GM19351 (cell line): ENCODE measurements around the gene TRIAP1.
A peak's percentile ranks its signal among the peaks of the same experiment; 100 is the strongest.
"Not testable (repeated sequence)": the region's sequence is repeated elsewhere in the genome, so short reads cannot be mapped to it uniquely, and the experiment has no call there.

ENCODE experiments used
- ATAC-seq: cut with Tn5 transposase; IDR thresholded peaks from one replicate; pipeline ENCODE4 v1.9.1; 2021; ENCODE audit warnings: mild to moderate bottlenecking, moderate library complexity; ENCODE audit not compliant: unreplicated experiment

TRIAP1 gene

GRCh38 chr12:120468821-120469449, 22.8 kb upstream of the TRIAP1 start:
- peak; percentile 29 for ATAC-seq

- no peak for ATAC-seq
Measured at GRCh38 chr12:120468325-120468820, 22.2 kb upstream of the TRIAP1 start.

- no peak for ATAC-seq
Measured at GRCh38 chr12:120467439-120467838, 21.3 kb upstream of the TRIAP1 start.

- ATAC-seq, result no peak
Measured at GRCh38 chr12:120466560-120467315, 20.6 kb upstream of the TRIAP1 start.

GRCh38 chr12:120465756-120466155, 19.6 kb upstream of the TRIAP1 start:
- ATAC-seq, result no peak

- no peak for ATAC-seq
Measured at GRCh38 chr12:120463712-120464111, 17.5 kb upstream of the TRIAP1 start.

- no peak for ATAC-seq
Measured at GRCh38 chr12:120462099-120462640, 16.0 kb upstream of the TRIAP1 start.

- ATAC-seq, result no peak
Measured at GRCh38 chr12:120460157-120460556, 14.0 kb upstream of the TRIAP1 start.

GRCh38 chr12:120457133-120457532, 10.9 kb upstream of the TRIAP1 start:
- no peak for ATAC-seq

- no peak for ATAC-seq
Measured at GRCh38 chr12:120455302-120455701, 9.1 kb upstream of the TRIAP1 start.

- peak; percentile 68 for ATAC-seq
Measured at GRCh38 chr12:120453977-120454376, 7.8 kb upstream of the TRIAP1 start.

GRCh38 chr12:120453060-120453750, 7.0 kb upstream of the TRIAP1 start:
- no peak for ATAC-seq

- ATAC-seq, result not testable (repeated sequence)
Measured at GRCh38 chr12:120452524-120452923, 6.3 kb upstream of the TRIAP1 start.

GRCh38 chr12:120447992-120448391, 1.8 kb upstream of the TRIAP1 start:
- ATAC-seq, result no peak

GRCh38 chr12:120446844-120447178, 627 bp upstream of the TRIAP1 start:
- ATAC-seq, result not testable (repeated sequence)

- ATAC-seq, result no peak
Measured at GRCh38 chr12:120444676-120445075, 1.5 kb downstream of the TRIAP1 start.

- ATAC-seq, result no peak
Measured at GRCh38 chr12:120439646-120440247, 6.4 kb downstream of the TRIAP1 start.

GRCh38 chr12:120438495-120439198, 7.5 kb downstream of the TRIAP1 start:
- ATAC-seq, result peak; percentile 13

GRCh38 chr12:120437735-120438494, 8.3 kb downstream of the TRIAP1 start, which contains the start of gene COX6A1:
COX6A1 (plus strand) TSS chr12:120438113; CDS start chr12:120438127, 14 bp downstream.
- ATAC-seq, result peak; percentile 92
